GM12864 (cell line): ENCODE measurements around the gene TNIP1.

ENCODE experiments used
- DNase-seq: peaks from one replicate; pipeline ENCODE4 v3.0.0-alpha.2; 2011; ENCODE audit warnings: low read depth
- H3K4me3 ChIP-seq: 2 replicates; pipeline ENCODE4 v1.5.1; 2011; ENCODE audit warnings: mild to moderate bottlenecking, low read depth, low read length, control low read depth
- TF ChIP-seq, protein P1 (sequence below): IDR thresholded peaks from 2 replicates; pipeline ENCODE4 v1.5.1; 2011; ENCODE audit warnings: low read depth, mild to moderate bottlenecking, moderate library complexity, low read length, control low read depth, inconsistent platforms; ENCODE audit errors: missing control alignments

Gene TNIP1

DNA sequence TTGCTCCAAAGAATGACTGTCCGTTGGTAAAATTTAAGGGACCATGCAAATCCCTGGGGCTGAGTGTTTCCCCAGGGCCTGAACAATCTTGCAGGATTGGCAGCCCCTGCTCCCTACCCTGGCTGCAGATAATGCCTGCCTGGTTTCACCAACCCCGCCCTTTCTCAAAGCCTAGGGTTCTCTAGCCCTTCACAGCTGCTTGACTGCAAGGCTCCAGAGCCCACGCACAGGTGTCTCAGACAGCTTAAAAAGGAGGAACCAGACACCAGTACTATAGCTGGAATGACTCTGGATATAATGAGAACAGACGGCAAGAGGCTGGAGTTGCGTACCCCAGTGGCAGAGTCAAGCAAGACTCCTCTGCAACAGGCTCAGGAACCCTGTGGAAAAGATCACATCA is 25.2 kb upstream of the TNIP1 start:
- DNase-seq, result no peak
- no peak overlapping the region for H3K4me3 ChIP-seq
- TF ChIP-seq, protein P1, sequence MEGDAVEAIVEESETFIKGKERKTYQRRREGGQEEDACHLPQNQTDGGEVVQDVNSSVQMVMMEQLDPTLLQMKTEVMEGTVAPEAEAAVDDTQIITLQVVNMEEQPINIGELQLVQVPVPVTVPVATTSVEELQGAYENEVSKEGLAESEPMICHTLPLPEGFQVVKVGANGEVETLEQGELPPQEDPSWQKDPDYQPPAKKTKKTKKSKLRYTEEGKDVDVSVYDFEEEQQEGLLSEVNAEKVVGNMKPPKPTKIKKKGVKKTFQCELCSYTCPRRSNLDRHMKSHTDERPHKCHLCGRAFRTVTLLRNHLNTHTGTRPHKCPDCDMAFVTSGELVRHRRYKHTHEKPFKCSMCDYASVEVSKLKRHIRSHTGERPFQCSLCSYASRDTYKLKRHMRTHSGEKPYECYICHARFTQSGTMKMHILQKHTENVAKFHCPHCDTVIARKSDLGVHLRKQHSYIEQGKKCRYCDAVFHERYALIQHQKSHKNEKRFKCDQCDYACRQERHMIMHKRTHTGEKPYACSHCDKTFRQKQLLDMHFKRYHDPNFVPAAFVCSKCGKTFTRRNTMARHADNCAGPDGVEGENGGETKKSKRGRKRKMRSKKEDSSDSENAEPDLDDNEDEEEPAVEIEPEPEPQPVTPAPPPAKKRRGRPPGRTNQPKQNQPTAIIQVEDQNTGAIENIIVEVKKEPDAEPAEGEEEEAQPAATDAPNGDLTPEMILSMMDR, result no peak

- no peak overlapping the region for H3K4me3 ChIP-seq
- DNase-seq, result no peak
- TF ChIP-seq, protein P1, result no peak
Measured at GRCh38 chr5:151105561-151105960, 24.7 kb upstream of the TNIP1 start.

DNA sequence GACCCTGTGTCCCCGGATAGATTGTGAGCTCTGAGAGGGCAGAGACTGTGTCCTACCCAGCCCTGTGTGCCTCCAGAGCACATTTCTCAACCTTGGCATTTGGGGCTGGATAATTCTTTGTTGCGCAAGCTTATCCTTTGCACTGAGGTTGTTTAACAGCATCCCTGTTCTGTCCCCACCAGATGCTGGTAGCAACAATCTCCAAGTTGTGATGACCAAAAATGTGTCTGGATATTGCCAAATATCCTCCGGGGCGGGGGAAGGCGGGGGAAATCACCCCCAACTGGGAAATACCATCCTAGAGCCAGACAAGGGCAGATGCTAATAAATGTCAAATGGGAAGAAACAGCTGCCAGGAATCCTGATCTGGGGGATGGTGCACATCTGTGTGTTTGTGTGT is 24.0 kb upstream of the TNIP1 start:
- no peak overlapping the region for H3K4me3 ChIP-seq
- DNase-seq, result no peak
- TF ChIP-seq, protein P1, result no peak

DNA sequence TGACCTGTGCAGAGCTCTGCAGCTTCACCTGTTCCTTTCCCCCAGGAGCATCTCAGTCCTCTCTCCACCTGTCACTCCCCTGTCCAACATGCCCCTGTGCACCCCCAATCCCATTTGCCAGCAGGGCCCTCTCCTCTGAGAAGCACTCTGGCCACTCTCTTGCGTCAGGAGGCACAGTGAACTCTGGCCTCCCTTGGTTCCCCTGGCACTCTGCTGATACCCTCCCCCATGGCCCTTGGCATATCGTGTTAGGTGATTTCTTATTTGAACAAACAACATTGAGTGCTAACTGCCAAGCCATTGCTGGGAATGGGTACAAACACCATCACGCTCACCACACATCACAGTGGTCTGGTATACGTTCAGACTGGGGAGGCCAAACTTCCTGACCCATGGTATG is 20.9 kb upstream of the TNIP1 start:
- TF ChIP-seq, protein P1, result no peak
- H3K4me3 ChIP-seq, result no peak overlapping the region
- no peak for DNase-seq

DNA sequence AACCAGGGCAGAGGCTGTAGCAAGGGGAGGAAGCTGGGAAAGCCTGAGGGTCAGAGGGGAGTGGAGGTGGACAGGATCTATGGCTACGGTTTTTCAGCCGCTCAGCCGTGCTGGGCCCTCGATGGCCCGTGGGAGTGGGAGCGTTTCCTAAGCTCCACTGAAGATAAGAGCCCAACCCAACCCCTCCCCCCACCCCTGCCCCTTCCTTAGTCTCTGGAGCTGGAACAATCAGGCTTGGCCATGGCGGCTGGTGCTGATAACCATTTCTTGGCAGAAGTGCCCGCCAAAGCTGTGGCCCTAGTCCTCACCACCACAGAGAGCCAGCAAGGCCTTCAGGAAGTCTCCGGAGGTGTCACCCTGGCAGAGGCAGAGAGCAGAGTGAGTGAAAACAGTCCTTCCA is 20.3 kb upstream of the TNIP1 start:
- H3K4me3 ChIP-seq, result no peak overlapping the region
- TF ChIP-seq, protein P1, result no peak
- DNase-seq, result no peak

GRCh38 chr5:151100681-151101080 is 19.8 kb upstream of the TNIP1 start:
- TF ChIP-seq, protein P1, result no peak
- no peak for DNase-seq
- no peak overlapping the region for H3K4me3 ChIP-seq

DNA sequence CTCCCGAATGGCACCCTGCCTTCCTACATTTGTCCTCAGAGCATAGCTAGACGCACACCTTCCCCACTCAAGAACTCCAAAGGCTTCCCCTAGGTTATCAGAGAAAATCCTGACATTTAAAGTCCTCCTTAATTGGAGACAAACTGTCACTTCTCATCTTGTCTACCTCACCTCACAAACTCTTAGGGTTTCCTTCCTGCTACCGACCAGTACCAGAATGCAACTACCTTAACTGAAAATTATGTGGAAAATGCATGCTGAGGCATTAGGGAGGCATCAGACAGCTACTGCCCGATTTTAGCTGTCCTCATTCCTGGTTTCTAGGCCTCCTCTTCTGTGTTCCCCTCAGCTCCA is 17.9 kb upstream of the TNIP1 start:
- TF ChIP-seq, protein P1, result no peak
- no peak overlapping the region for H3K4me3 ChIP-seq
- DNase-seq, result no peak
